HG03175 (cell line): ENCODE measurements around the gene KLHL9.
"Not testable (repeated sequence)": the region's sequence is repeated elsewhere in the genome, so short reads cannot be mapped to it uniquely, and the experiment has no call there.

ENCODE experiments used
- ATAC-seq: cut with Tn5 transposase; IDR thresholded peaks from one replicate; pipeline ENCODE4 v1.9.1; 2021; ENCODE audit warnings: mild to moderate bottlenecking, moderate library complexity; ENCODE audit not compliant: unreplicated experiment

The KLHL9 gene, protein sequence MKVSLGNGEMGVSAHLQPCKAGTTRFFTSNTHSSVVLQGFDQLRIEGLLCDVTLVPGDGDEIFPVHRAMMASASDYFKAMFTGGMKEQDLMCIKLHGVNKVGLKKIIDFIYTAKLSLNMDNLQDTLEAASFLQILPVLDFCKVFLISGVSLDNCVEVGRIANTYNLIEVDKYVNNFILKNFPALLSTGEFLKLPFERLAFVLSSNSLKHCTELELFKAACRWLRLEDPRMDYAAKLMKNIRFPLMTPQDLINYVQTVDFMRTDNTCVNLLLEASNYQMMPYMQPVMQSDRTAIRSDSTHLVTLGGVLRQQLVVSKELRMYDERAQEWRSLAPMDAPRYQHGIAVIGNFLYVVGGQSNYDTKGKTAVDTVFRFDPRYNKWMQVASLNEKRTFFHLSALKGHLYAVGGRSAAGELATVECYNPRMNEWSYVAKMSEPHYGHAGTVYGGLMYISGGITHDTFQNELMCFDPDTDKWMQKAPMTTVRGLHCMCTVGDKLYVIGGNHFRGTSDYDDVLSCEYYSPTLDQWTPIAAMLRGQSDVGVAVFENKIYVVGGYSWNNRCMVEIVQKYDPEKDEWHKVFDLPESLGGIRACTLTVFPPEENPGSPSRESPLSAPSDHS

DNA sequence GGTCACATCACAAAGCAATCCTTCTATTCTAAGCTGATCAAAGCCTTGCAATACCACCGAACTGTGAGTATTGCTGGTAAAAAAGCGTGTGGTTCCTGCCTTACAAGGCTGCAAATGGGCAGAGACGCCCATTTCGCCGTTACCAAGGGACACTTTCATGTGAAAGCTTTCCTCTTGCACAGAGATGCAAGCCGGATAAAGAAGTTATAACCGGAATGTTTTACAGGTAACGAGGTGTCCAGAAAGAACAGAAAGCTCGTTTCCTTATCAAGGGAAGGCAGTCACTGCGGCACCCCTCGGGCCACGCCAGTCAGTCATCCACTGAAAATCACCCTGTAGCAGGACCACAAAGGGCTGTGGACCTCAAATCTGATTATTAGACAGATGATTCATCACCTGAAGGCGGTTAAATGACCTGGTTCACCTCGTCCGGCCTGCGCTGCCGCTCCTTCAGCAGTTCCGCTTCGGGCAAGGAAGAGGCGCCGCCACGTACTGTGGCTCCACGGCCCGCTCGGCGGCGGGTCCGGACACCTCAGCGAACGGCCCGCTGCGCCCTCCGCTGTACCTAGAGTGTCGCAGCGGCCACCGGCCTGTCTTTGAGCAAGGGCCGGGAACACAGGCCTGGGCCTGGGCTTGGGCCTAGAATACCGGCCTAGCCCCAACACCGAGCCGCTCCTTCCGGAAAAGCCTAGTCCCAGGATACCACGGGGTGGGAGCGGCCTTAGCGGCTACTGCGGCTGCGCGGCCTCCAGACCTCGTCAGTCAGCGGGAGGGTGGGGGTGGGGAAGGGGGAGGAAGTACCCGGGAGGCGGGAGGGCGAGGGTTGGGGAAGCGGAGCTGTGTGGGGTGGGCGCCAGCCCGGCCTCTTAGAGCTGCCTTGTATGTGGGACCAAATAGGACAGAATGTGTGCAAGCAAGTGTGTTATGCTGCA is at the start of gene KLHL9:
TSS of gene KLHL9 (minus strand) at position 704 of the 932 bp plus-strand sequence. CDS start at position 159, 545 bp downstream.
- ATAC-seq, result peak; percentile 87

DNA sequence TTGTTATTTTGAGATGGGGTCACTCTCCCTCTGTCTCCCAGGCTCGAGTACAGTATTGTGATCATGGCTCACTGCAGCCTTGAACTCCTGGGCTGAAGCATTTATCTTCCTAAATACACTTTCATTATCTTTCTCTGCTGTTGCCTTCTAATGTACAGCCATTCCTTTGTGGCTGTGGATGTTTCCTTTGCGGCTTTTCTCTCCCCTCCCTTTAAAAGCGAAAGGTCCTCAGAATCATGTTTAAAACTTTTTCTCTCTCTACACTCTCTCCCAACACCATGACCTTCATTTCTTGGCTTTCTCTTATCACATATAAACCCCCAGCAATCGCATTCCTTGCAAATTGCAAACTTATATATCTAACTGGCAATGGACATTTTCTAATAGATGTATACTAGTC is 48.4 kb upstream of the KLHL9 start:
- no peak for ATAC-seq

DNA sequence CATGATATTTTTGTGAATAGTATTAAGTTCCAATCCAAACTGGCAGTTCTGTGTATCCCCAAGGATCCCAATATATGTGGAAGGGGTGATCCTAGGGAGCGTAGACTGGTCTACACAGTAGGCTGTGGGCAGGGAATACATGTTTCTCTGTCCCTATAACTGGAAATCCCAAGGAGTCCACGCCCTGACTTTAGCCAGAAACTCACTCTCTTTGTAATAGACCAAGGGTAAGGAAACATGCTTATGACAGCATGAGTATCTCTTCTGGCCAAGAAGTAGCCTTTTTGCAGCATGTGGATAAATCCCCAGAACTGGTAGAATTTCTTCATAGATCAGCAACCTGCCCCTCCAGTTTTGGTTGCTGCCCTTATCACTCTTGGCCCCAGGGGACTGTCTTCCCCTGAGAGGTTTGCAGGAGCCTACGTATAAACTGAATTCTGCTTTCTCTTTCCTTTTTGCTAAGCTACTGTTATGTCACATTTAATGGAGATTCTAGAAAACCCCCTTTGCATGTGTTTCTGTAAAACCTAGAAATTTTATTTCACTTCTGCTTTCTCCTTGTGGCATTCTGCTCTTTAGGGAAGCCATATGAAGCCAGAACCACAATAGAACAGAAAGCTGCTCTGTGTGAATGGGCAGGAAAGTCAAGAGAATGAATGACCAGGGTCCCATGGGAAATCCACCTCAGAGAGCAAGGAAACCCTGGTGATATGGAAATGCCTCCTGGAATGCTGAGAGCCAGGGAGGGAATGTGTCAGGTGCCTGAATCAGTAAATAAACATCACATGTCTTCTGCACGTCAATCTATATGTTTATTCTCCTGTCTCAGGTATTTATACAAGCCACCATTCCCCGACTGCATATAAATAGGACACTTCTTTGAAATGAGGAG is 46.5 kb upstream of the KLHL9 start:
- peak; percentile 98 for ATAC-seq

GRCh38 chr9:21371467-21371866 is 36.3 kb upstream of the KLHL9 start:
- not testable (repeated sequence) for ATAC-seq

DNA sequence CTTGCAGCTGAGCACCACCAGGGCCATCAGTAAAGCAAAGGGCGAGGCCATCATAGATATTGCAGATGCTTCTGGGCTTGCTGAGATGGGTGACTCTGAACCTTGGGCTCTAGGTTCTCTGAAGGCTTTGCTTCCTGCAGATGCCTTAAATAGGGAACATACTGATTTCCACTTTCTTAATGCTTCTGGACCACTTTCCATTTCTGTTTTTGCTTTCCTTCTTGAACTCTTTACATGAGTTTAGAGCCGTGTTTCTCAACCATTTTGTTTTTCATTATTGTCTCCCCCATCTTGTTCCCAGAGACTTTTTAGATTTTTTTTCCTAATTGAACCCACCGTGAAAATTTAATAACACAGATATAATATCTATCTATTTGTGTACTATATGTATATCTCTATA is 32.8 kb upstream of the KLHL9 start, which contains the start of gene IFNA13:
TSS of gene IFNA13 (minus strand) at position 101 of the 400 bp plus-strand sequence. CDS start at position 54, 47 bp downstream.
- ATAC-seq, result no peak

- ATAC-seq, result peak; percentile 95
These were observed 32.0 kb upstream of the KLHL9 start for GRCh38 chr9:21367169-21367568.

DNA sequence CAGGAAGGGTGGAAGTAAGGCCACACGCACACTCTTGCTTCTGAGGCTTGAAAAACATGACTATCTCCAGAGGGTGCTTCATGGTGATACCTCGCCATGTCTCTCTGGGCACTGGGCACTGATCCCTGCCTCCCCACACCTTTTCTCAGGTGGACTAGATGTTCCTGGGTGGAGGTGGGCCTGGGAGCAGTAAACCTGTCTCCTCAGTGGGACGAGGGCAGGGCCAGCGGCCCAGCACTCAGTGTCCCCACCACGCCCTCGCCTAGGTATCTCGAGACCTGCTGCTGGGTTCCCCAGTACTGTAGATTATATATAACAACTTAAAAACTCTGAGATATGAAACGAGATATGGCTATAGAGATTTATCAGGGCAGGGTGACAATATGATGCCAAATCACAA is 27.1 kb upstream of the KLHL9 start:
- no peak for ATAC-seq

DNA sequence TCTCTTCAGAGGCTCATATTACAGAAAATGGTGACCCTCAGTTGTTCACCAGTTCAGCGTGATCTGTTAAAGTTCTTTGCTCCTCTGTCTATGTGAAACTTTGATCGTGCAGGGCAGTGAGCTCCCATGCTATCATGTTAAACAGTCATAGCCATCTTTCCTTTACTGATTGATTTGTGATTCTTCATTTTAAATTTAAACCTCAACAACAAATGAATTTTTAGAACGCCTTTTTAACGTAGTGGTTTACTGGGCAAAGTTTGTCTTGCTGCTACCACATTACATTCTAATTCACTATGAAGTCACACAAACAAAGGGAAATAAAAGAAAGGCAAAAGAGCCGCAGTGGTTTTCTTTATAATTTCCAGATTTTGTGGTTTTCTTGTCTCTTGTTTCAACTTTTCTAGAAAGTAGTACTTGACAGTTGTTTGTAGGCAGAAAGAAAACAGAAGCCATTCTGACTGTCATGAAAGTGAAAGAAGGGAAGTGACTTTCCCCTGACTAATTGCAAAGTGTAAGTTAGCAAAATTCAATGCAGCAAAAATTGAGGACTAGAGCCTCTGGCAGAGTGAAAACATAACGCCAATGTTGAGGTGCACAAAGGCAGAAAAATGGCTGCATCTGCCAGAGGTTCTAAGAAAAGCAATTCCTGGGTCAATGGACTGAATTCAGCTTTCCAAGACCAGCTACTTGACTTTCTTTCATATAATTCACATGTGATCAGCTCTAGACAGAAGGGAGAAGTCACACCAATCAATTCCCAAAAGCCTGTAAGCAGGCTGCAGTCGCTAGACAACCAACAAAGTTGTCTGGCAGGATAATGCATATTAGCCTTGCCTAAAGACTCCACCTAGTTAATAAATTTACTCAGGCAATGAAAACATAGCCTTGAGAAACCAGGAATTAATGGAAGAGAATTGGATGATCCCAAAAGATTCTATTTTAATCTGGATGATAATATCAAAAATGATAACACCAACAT is 22.6 kb upstream of the KLHL9 start:
- ATAC-seq, result peak; percentile 88

DNA sequence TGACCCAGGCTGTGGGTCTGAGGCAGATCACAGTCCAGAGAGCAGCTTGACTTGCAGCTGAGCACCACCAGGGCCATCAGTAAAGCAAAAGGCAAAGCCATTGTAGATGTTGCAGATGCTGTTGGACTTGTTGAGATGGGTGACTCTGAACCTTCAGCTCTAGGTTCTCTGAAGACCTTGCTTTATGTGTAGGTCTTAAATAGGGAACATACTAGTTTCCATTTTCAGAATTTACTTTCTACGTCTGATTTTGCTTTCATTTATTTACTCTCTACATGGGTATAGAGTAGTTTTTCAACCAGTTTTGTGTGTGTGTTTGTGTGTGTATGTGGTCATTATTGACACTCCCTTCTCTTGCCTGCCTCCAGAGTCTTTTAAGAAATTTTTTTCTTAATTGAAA is 15.6 kb upstream of the KLHL9 start, which contains the start of gene IFNA6:
TSS of gene IFNA6 (minus strand) at position 101 of the 400 bp plus-strand sequence. CDS start at position 101, 0 bp downstream.
- ATAC-seq, result no peak

DNA sequence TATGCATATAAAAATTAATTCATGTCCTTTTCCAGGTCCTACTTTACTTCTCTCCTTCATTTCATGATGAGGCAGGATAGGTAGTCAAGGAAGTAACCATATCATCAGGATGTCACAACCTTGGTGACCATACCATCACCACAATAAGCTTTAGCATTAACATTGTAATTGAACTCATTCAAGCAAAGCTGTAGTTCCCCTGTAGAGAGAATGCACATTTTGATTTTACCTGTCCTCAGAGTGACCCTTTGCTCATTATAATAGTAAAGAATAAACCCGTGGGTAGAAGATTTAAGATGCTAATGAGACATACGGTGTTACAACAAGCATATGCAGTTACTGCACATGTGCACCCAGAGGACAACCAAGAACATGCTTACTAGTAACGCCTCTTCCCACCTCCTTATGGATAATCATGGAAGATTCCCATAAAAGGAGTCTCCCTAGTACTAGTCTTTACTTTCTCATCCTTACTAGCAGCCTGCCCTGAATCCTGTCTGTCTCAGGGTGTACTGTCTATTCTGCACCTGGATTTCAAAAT is 13.3 kb upstream of the KLHL9 start:
- ATAC-seq, result no peak

GRCh38 chr9:21340735-21341134 is 5.5 kb upstream of the KLHL9 start:
- no peak for ATAC-seq

DNA sequence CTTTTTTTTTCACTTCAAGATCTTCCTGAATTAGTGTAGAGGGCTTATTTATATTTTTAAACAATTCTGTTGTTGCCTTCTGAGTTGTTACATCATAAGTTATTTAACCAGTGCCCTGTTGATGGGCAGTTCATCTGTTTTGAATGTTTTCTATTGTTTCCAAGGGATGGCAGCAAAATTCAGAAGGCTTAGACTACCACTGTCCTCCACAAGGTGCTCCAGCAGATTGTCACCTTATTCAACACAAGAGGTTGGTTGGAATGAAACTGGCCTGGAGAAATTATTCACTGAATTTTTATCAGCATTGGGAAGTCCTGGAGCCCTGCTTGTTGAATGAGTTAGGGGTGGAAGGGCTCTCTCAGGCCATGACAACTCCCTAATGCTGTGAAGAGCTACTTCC is 1.3 kb upstream of the KLHL9 start:
- ATAC-seq, result no peak

DNA sequence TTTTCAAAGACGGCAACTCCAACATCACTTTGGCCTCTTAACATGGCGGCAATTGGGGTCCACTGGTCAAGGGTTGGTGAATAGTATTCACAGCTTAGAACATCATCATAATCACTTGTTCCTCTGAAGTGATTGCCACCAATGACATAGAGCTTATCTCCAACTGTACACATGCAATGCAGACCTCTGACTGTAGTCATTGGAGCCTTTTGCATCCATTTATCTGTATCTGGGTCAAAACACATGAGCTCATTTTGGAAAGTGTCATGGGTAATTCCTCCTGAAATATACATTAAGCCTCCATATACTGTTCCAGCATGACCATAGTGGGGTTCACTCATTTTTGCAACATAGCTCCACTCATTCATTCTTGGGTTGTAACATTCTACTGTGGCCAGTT is 2.0 kb downstream of the KLHL9 start:
- ATAC-seq, result no peak

GRCh38 chr9:21331676-21332402 is 3.4 kb downstream of the KLHL9 start:
- ATAC-seq, result no peak

DNA sequence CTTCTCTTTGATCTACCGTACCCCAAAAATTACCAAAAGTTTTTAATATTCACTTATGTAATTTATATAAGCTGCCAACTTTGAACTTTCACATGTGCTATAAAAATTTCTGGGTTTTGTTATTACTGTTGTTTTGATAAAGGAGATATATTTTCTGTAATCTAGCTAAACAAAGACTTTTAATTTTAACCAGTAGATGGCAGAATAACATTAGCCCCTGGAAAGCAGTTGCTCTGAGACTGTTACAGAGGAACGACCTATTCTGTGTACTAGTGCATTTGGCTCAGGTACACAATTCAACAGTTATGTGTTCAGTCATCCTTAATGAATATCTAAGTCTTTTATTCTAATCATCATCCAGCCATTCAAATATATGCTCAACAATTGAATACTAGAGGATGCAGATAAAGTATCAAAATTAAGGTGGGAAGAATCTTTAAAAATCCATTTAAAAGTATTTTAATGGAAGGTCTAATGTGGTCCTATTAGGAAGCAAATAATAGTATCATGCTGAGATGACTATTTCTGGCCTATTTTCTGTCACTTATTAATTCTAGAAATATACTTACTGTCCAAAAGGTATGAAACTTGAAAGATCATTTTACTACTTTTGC is 8.6 kb downstream of the KLHL9 start:
- peak; percentile 88 for ATAC-seq

GRCh38 chr9:21324047-21324446 is 11.2 kb downstream of the KLHL9 start:
- no peak for ATAC-seq

- ATAC-seq, result no peak
These were observed 12.2 kb downstream of the KLHL9 start for GRCh38 chr9:21322911-21323461.
